Right lobe of liver (tissue), 6 donors: ENCODE data around the gene PTBP2. TPM values are rescaled to one million over a fixed set of nuclear protein-coding genes. Genes with fewer than 3 reads are reported as not detected.

Experiments used
- ATAC-seq, 4 donors: fragments of 200-7000 bp; cut with Tn5 transposase; one replicate each; pipeline ENCODE4 v1.9.1; 2020; ENCODE audit warnings: mild to moderate bottlenecking in 4 of 4, moderate library complexity in 4 of 4
- DNase-seq, 3 donors: peaks; one replicate each; pipeline ENCODE4 v3.0.0-alpha.2; 2020
- H3K27ac ChIP-seq, 3 donors: fragments of 200-600 bp; one replicate each; pipeline ENCODE4 v1.8.0; 2022
- H3K27me3 ChIP-seq, 2 donors: fragments of 200-600 bp; one replicate each; pipeline ENCODE4 v1.8.0; 2022
- H3K36me3 ChIP-seq, 4 donors: fragments of 200-600 bp; sonication (generic) in 1 of 4; one replicate each; pipeline versions ENCODE4 v1.5.1 to v1.8.0; 2017 to 2022; ENCODE audit warnings: control low read depth in 1 of 4
- H3K4me1 ChIP-seq, 4 donors: fragments of 200-600 bp; sonication (generic) in 1 of 4; one replicate each; pipeline versions ENCODE4 v1.5.1 to v1.8.0; 2017 to 2022; ENCODE audit warnings: control low read depth in 1 of 4
- H3K4me3 ChIP-seq, 3 donors: fragments of 200-600 bp; one replicate each; pipeline ENCODE4 v1.8.0; 2022
- H3K9me3 ChIP-seq, 4 donors: fragments of 200-600 bp; sonication (generic) in 1 of 4; one replicate each; pipeline versions ENCODE4 v1.5.1 to v1.8.0; 2017 to 2022; ENCODE audit warnings: control low read depth in 1 of 4
- CTCF ChIP-seq, 4 donors: fragments of 200-600 bp in 3 of 4; fragments of 450-650 bp in 1 of 4; IDR thresholded peaks; one replicate each; pipeline versions ENCODE4 v1.5.1 to v1.8.0; 2016 to 2022; ENCODE audit warnings: antibody characterized with exemption in 4 of 4, mild to moderate bottlenecking in 2 of 4
- POLR2A ChIP-seq: fragments of 450-650 bp; IDR thresholded peaks from one replicate; pipeline ENCODE4 v1.6.1; 2017; ENCODE audit warnings: antibody characterized with exemption, mild to moderate bottlenecking
- WGBS: methylation state at CpG from one replicate; pipeline ENCODE4 v1.1.6; 2018; ENCODE audit warnings: low coverage, low lambda C conversion rate; ENCODE audit not compliant: insufficient coverage; ENCODE audit errors: missing lambda C conversion rate; 5-methylcytosine and 5-hydroxymethylcytosine counted together
- intact Hi-C, 2 donors: fragments of 100-400 bp; cut with DNase I; formaldehyde crosslinking; loops; one replicate each; pipeline versions ENCODE4 v1.11.2 to v1.14.1; 2022
- total RNA-seq, 6 experiments: library from RNA; depleted of rRNA in 2 of 6; stranded (reverse); fragments of >200 nt in 2 of 6; fragmentation: NEBNext Ultra II Directional in 3 of 6; extraction: Animal tissue kit (Norgen Biotek cat#: 25700) in 3 of 6; gene quantifications; one replicate each; pipeline versions ENCODE4 v1.1.0 to v1.2.4, GENCODE V29; 2016 to 2023
- donor health status: DM: no; HTN: yes; CAD: no.
- donor health status: DM: no; HTN: no; CAD: no.
- donor health status: DM: no; HTN: no; CAD: no.
- donor health status: DM: no; HTN: yes; CAD: no.
- donor health status: DM: no; HTN: yes; CAD: no.

The PTBP2 gene
- total RNA-seq, 6 experiments from 2014 or later: 3.6 to 20.1 (median 6.0) TPM

GRCh38 chr1:96730574-96731298 is 9.2 kb downstream of the PTBP2 start:
- TF ChIP-seq POLR2A (no peak), CTCF (IDR thresholded peaks at IDR 0.05) (no peak)
- ATAC-seq: peak; percentile 50 to 85 (median 65)
- no peak overlapping the region for H3K4me3 ChIP-seq
- H3K27me3 ChIP-seq: no peaks in the 10 kb centered on the region
- intact Hi-C loops: no loop called here
- no peak for DNase-seq
- no peaks in the 10 kb centered on the region for H3K36me3 ChIP-seq
- WGBS: 73% methylated on average over 4 of the region's 4 CpGs
- H3K4me1 ChIP-seq: peaks cover 0 to 20% (median 0%) of the 10 kb centered on the region in 4 donors
- no peaks in the 10 kb centered on the region for H3K9me3 ChIP-seq
- no peak overlapping the region for H3K27ac ChIP-seq

- Histone ChIP-seq H3K4me1 (no peaks in the 10 kb centered on the region), H3K9me3 (peaks cover 0 to 2% (median 0%) of the 10 kb centered on the region in 4 donors), H3K27ac (no peak overlapping the region), H3K27me3 (no peaks in the 10 kb centered on the region), H3K36me3 (no peaks in the 10 kb centered on the region), H3K4me3 (no peak overlapping the region)
- intact Hi-C loops: no loop called here
- no peak for TF ChIP-seq CTCF (IDR thresholded peaks at IDR 0.05)
- TF ChIP-seq POLR2A: no peak
- WGBS: 98% methylated on average over 5 of the region's 5 CpGs
- DNase-seq (no peak), ATAC-seq (no peak)
Observed at GRCh38 chr1:96741335-96741734, 19.8 kb downstream of the PTBP2 start.

DNA sequence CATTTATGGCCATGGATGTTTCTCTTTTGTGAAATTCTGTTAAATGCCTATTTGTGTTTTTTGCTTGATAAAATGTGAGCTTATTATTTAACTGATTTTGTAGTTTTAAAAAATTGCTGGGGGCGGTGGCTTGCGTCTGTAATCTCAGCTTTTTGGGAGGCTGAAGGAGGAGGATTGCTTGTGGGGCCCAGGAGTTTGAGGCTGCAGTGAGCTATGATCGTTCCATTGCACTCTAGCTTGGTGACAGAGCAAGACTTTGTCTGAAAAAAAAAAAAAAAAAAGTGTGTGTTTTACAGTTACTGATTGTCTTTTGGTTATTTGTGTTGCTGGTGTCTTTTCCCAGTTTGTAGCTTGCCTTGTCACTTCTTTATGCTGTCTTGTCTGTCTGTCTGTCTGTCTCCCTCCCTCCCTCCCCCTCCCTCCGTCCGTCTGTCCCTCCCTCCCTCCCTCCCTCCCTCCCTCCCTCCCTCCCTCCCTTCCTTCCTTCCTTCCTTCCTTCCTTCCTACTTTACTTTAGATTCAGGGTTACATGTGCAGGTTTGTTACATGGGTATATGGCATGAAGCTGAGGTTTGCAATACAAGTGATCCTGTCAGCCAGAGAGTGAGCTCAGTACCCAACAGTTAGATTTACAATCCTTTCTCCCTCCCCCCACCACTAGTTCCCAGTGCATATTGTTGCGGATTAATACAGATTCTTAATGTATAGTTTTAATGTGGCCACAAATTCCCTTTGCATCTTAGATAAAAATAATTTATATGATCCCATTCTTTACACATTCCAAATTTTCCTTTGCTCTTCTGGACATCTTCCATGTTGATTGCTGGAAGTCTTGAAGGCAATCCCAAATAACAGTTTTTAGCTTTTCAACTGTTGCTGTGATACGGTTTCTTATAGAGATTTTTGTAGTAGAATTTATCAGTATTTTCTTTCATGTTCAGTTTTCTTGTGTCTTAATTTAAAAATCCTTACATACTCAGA is 25.1 kb downstream of the PTBP2 start:
- Histone ChIP-seq H3K4me1 (peaks cover 0 to under 1% (median 0%) of the 10 kb centered on the region in 4 donors), H3K36me3 (no peaks in the 10 kb centered on the region), H3K27me3 (no peaks in the 10 kb centered on the region), H3K4me3 (no peak overlapping the region), H3K9me3 (no peaks in the 10 kb centered on the region), H3K27ac (no peak overlapping the region)
- intact Hi-C loops: no loop called here
- 76% methylated on average over 7 of the region's 7 CpGs for WGBS
- TF ChIP-seq POLR2A (no peak), CTCF (IDR thresholded peaks at IDR 0.05) (no peak)
- DNase-seq (no peak), ATAC-seq (no peak)

DNA sequence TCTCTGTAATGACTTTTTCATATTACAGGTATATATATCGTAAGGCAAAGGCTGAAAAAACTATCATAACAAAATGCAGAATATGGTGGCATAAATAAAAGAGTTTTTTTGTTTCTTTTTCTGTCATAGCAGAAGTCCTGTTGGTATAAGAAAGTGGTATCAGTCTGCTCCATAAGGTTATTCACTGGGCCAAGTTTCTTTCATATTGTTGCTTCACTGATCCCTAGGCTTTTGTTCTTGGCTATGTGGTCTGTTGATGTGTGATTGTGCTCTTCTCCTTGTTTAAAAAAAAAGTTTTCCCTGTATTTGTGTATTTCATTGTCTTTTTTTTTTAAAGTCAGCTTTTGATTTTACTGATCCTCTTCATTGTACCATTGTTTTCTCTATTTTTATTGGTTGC is 26.0 kb downstream of the PTBP2 start:
- Histone ChIP-seq H3K27ac (no peak overlapping the region), H3K9me3 (no peaks in the 10 kb centered on the region), H3K4me3 (no peak overlapping the region), H3K36me3 (no peaks in the 10 kb centered on the region), H3K4me1 (peaks cover 0 to 7% (median 0%) of the 10 kb centered on the region in 4 donors), H3K27me3 (no peaks in the 10 kb centered on the region)
- no peak for ATAC-seq
- no peak for DNase-seq
- TF ChIP-seq POLR2A (no peak), CTCF (IDR thresholded peaks at IDR 0.05) (no peak)
- intact Hi-C loops: no loop called here
- 88% methylated on average over 1 of the region's 1 CpG for WGBS
